Heart right ventricle (tissue), 16 donors: ENCODE measurements around the gene TBC1D22A. TPM values are rescaled to one million over a fixed set of nuclear protein-coding genes. Genes with fewer than 3 reads are reported as not detected.

Experiments
- ATAC-seq, 8 donors: fragments of 200-7000 bp; cut with Tn5 transposase; one replicate each; pipeline ENCODE4 v1.9.1; 2020; ENCODE audit warnings: mild to moderate bottlenecking in 8 of 8, moderate library complexity in 8 of 8, moderate number of reproducible peaks in 1 of 8
- DNase-seq, 2 donors: peaks; one replicate each; pipeline ENCODE4 v3.0.0-alpha.2; 2020
- H3K27ac ChIP-seq, 10 donors: fragments of 200-600 bp; sonication (generic) in 2 of 10; one replicate each; pipeline versions ENCODE4 v1.5.0 to v1.8.0; 2020 to 2022; ENCODE audit warnings: mild to moderate bottlenecking in 3 of 10
- H3K27me3 ChIP-seq, 7 donors: fragments of 200-600 bp; one replicate each; pipeline ENCODE4 v1.8.0; 2021 to 2022; ENCODE audit warnings: mild to moderate bottlenecking in 2 of 7
- H3K36me3 ChIP-seq, 9 donors: fragments of 200-600 bp; sonication (generic) in 1 of 9; one replicate each; pipeline versions ENCODE4 v1.5.0 to v1.8.0; 2020 to 2022; ENCODE audit warnings: mild to moderate bottlenecking in 2 of 9
- H3K4me1 ChIP-seq, 9 donors: fragments of 200-600 bp; sonication (generic) in 1 of 9; one replicate each; pipeline versions ENCODE4 v1.5.0 to v1.8.0; 2020 to 2022; ENCODE audit warnings: mild to moderate bottlenecking in 4 of 9
- H3K4me3 ChIP-seq, 10 donors: fragments of 200-600 bp; sonication (generic) in 2 of 10; one replicate each; pipeline versions ENCODE4 v1.5.0 to v1.8.0; 2020 to 2022; ENCODE audit warnings: mild to moderate bottlenecking in 7 of 10, moderate library complexity in 2 of 10
- H3K9me3 ChIP-seq, 11 donors: fragments of 200-600 bp in 10 of 11; sonication (generic) in 2 of 11; one replicate each; pipeline versions ENCODE4 v1.5.0 to v1.8.0; 2013 to 2022; ENCODE audit warnings: mild to moderate bottlenecking in 2 of 11, control low read depth in 1 of 11, moderate library complexity in 1 of 11
- WGBS, 2 donors: extraction: QIAGEN DNeasy Blood & Tissue Kit; methylation state at CpG; one replicate each; pipeline ENCODE4 v1.1.7; 2013; ENCODE audit warnings: inconsistent platforms in 1 of 2; 5-methylcytosine and 5-hydroxymethylcytosine counted together
- intact Hi-C, 10 donors: fragments of 100-400 bp; cut with DNase I; formaldehyde crosslinking; loops; one replicate each; pipeline versions ENCODE4 v1.11.1 to v1.14.2; 2022
- polyA plus RNA-seq, 2 donors: library from polyadenylated mRNA; stranded (reverse); fragments of 200-250 nt; gene quantifications; one replicate each; pipeline ENCODE4 v1.2.3, GENCODE V29; 2013
- total RNA-seq, 10 donors: library from RNA; stranded (reverse); fragmentation: NEBNext Ultra II Directional in 3 of 10; extraction: Animal tissue kit (Norgen Biotek cat#: 25700) in 3 of 10; gene quantifications; one replicate each; pipeline versions ENCODE4 v1.2.1 to v1.2.4, GENCODE V29; 2021 to 2023
- TF ChIP-seq, protein P1 (sequence below), 9 donors: fragments of 200-600 bp; sonication (generic) in 2 of 9; IDR thresholded peaks; one replicate each; pipeline versions ENCODE4 v1.5.0 to v1.8.0; 2021 to 2022; ENCODE audit warnings: antibody characterized with exemption in 9 of 9, mild to moderate bottlenecking in 5 of 9, moderate library complexity in 1 of 9
- donor health status: Arrhythmogenic right ventricular cardiomyopathy.
- donor health status: ischemic (EF 13 %, LVEDD 7.1; RV severe dilation, severe dysfunction).
- donor health status: healthy with polysubstance abuse.
- donor health status: DM: no; HTN: yes; CAD: no.
- donor health status: DM: no; HTN: no; CAD: no.
- donor health status: ischemic (EF 25% LVEDD 6.9; RV normal size, moderate dysfunction).
- donor health status: ischemic (EF 25% LVEDD 5.7; RV mildly dilated, moderate dysfunction).
- donor health status: healthy.
- donor health status: DM: yes; HTN: yes; CAD: no.
- donor health status: Ischemic cardiomyopathy.
- donor health status: ischemic (EF 35%, LVEDD 5.7; RV mildly dilated, moderate dysfunction).
- donor health status: nonischemic (EF 11% LVEDD 7.7; RV severe dilation, severe dysfunction).
- donor health status: DM: yes; HTN: yes; CAD: no.
- donor health status: PGD.
- donor health status: ischemic (EF 29% LVEDD 5.4; RV normal size, mild dysfunction).
- donor health status: nonischemic (EF 23%, LVEDD 6.1; RV moderate dilation, normal function).

The TBC1D22A gene
- total and polyA plus RNA-seq, 12 donors: 7.2 to 27.9 (median 17.9) TPM

DNA sequence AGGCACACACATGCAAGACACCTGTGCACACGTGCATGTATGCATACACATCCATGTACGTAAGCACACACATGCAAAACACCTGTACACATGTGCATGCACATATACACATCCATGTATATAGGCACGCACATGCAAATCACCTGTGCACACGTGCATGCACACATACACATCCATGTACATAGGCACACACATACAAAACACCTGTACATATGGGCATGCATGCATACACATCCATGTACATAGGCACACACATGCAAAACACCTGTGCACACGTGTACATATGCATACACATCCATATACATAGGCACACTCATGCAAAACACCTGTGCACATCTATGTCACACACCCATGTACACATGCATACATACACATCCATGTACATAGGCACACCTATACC lies 458.3 kb downstream of the TBC1D22A start:
- Histone ChIP-seq H3K27ac (no peak overlapping the region), H3K9me3 (peaks cover 0 to 6% (median 0%) of the 10 kb centered on the region in 11 donors), H3K4me3 (no peak overlapping the region), H3K4me1 (no peaks in the 10 kb centered on the region), H3K36me3 (no peaks in the 10 kb centered on the region), H3K27me3 (peaks cover 0 to 13% (median 0%) of the 10 kb centered on the region in 7 donors)
- TF ChIP-seq, protein P1, sequence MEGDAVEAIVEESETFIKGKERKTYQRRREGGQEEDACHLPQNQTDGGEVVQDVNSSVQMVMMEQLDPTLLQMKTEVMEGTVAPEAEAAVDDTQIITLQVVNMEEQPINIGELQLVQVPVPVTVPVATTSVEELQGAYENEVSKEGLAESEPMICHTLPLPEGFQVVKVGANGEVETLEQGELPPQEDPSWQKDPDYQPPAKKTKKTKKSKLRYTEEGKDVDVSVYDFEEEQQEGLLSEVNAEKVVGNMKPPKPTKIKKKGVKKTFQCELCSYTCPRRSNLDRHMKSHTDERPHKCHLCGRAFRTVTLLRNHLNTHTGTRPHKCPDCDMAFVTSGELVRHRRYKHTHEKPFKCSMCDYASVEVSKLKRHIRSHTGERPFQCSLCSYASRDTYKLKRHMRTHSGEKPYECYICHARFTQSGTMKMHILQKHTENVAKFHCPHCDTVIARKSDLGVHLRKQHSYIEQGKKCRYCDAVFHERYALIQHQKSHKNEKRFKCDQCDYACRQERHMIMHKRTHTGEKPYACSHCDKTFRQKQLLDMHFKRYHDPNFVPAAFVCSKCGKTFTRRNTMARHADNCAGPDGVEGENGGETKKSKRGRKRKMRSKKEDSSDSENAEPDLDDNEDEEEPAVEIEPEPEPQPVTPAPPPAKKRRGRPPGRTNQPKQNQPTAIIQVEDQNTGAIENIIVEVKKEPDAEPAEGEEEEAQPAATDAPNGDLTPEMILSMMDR (IDR thresholded peaks at IDR 0.05): no peak
- ATAC-seq (no peak), DNase-seq (no peak)
- 82 to 84% methylated on average over 5 of the region's 5 CpGs for WGBS, 2 donors
- intact Hi-C loops: loop anchor here in 1 of 10 donors (10.0 kb wide), 1 partner anchor 64 kb away; no protein-coding TSS in a partner anchor

DNA sequence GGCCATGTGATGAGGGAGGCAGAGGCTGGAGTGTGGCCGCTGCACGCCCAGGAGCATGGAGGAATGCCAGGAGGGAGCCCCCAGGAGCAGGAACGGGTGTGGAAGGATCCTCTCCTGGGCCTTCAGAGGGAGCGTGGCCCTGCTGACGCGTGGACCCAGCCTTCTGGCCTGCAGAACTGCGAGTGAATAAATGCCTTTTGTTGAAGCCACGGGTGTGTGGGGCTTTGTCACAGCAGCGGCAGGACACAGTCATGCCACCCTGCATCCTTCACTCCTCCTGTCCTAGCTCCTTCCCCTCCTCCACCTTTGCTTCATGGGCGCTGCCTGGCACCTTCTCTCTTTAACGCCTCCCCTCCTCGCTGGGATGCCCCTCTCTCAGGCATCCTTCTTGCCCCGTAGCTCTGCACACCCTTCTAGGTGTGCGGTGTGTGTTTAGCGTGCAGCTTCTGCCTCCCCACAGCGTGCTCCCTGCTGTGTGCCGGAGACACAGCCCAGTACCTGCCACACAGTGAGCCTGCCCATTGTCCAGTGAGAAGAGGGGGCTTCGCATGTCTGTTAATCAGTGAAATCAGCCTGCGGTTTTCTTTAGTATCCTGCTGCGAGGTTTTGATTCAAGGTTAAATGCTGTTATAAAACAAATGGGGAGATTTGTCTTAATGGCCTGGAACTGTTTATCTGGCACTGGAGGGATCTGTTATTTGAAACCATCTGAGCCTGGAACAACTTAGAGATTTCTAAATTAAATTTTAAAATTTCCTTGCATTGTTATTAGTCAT lies 459.6 kb downstream of the TBC1D22A start:
- TF ChIP-seq, protein P1 (IDR thresholded peaks at IDR 0.05): no peak
- no peaks in the 10 kb centered on the region for H3K4me1 ChIP-seq
- H3K27ac ChIP-seq: no peak overlapping the region
- peaks cover 0 to 6% (median 0%) of the 10 kb centered on the region in 11 donors for H3K9me3 ChIP-seq
- ATAC-seq: no peak
- WGBS, 2 donors: 83 to 84% methylated on average over 20 of the region's 20 CpGs
- H3K27me3 ChIP-seq: peaks cover 0 to 13% (median 0%) of the 10 kb centered on the region in 7 donors
- intact Hi-C loops: loop anchor here in 1 of 10 donors (10.0 kb wide), 1 partner anchor 63 kb away; no protein-coding TSS in a partner anchor
- H3K4me3 ChIP-seq: no peak overlapping the region
- no peaks in the 10 kb centered on the region for H3K36me3 ChIP-seq
- DNase-seq: no peak

Other genes with a start within 250 kb of the TBC1D22A start
- 10 to 100 TPM in 7 of 10 donors, 1 to 10 TPM in 3; 5.5 to 16.7 (median 11.8) TPM for gene CELSR1, start 225.0 kb upstream of the TBC1D22A start, total RNA-seq
- 1 to 10 TPM; 4.0 to 6.4 TPM for gene CELSR1, start 225.0 kb upstream of the TBC1D22A start, polyA plus RNA-seq
- gene GRAMD4, start 142.3 kb upstream of the TBC1D22A start, total RNA-seq: 100 to 1,000 TPM in 3 of 10 donors, 10 to 100 TPM in 7; 53.9 to 143 (median 71.0) TPM
- 10 to 100 TPM; 29.3 to 33.3 TPM for gene GRAMD4, start 142.3 kb upstream of the TBC1D22A start, polyA plus RNA-seq
- 10 to 100 TPM; 50.9 to 97.0 (median 74.2) TPM for gene CERK, start 24.4 kb upstream of the TBC1D22A start, total RNA-seq
- gene CERK, start 24.4 kb upstream of the TBC1D22A start, polyA plus RNA-seq: 10 to 100 TPM; 21.5 to 55.3 TPM